Keratinocyte (primary cell): ENCODE data around the gene HSD11B1L. TPM values are rescaled to one million over a fixed set of nuclear protein-coding genes. Genes with fewer than 3 reads are reported as not detected.

ENCODE experiments used
- DNase-seq: peaks from one replicate; pipeline ENCODE4 v3.0.0-alpha.2; 2011; ENCODE audit warnings: low read depth, missing footprints, low spot score
- FAIRE-seq: peaks from 2 replicates; lab custom pipeline; 2011; peaks lifted over from hg19 to GRCh38; lab: Jason Lieb, UNC
- H2AFZ ChIP-seq: 2 replicates; pipeline ENCODE4 v1.6.0; 2012; ENCODE audit warnings: low read length, control low read depth, inconsistent platforms; ENCODE audit not compliant: control insufficient read depth
- H3K27ac ChIP-seq: 2 replicates; pipeline ENCODE4 v1.5.1; 2011; ENCODE audit warnings: low read length; ENCODE audit not compliant: control insufficient read depth, insufficient read depth
- H3K27me3 ChIP-seq: 3 replicates; pipeline ENCODE4 v1.6.0; 2011; ENCODE audit warnings: low read length; ENCODE audit not compliant: control insufficient read depth, insufficient read depth; ENCODE audit errors: extremely low read depth
- H3K36me3 ChIP-seq, 2 experiments: 2 replicates in 1 of 2; 3 replicates in 1 of 2; pipeline ENCODE4 v1.5.1; 2011; ENCODE audit warnings: low read length in 2 of 2, mild to moderate bottlenecking in 1 of 2; ENCODE audit not compliant: control insufficient read depth in 2 of 2, insufficient read depth in 2 of 2; ENCODE audit errors: extremely low read depth in 1 of 2
- H3K4me1 ChIP-seq: 3 replicates; pipeline ENCODE4 v1.5.1; 2011; ENCODE audit warnings: low read length; ENCODE audit not compliant: control insufficient read depth, insufficient read depth; ENCODE audit errors: extremely low read depth
- H3K4me2 ChIP-seq: 3 replicates; pipeline ENCODE4 v1.6.0; 2011; ENCODE audit warnings: low read depth, low read length; ENCODE audit not compliant: control insufficient read depth, insufficient read depth; ENCODE audit errors: extremely low read depth
- H3K4me3 ChIP-seq, 3 experiments: fragments of 200-600 bp in 1 of 3; sonication (generic) in 1 of 3; 2 replicates in 2 of 3; 3 replicates in 1 of 3; pipeline ENCODE4 v1.5.1; 2011 to 2016; ENCODE audit warnings: low read length in 3 of 3, mild to moderate bottlenecking in 3 of 3, control low read depth in 2 of 3, inconsistent platforms in 1 of 3, low read depth in 1 of 3, mixed read lengths in 1 of 3, mixed run types in 1 of 3, moderate library complexity in 1 of 3; ENCODE audit not compliant: control insufficient read depth in 2 of 3, insufficient read depth in 2 of 3; ENCODE audit errors: extremely low read depth in 1 of 3
- H3K79me2 ChIP-seq: 2 replicates; pipeline ENCODE4 v1.6.0; 2012; ENCODE audit warnings: low read length; ENCODE audit not compliant: control insufficient read depth, insufficient read depth
- H3K9ac ChIP-seq: 3 replicates; pipeline ENCODE4 v1.6.0; 2011; ENCODE audit warnings: low read length; ENCODE audit not compliant: control insufficient read depth, insufficient read depth; ENCODE audit errors: extremely low read depth
- H3K9me1 ChIP-seq: 3 replicates; pipeline ENCODE4 v1.6.0; 2011; ENCODE audit warnings: low read length; ENCODE audit not compliant: control insufficient read depth, insufficient read depth; ENCODE audit errors: extremely low read depth
- H3K9me3 ChIP-seq: 2 replicates; pipeline ENCODE4 v1.5.1; 2012; ENCODE audit warnings: low read depth, low read length; ENCODE audit not compliant: control insufficient read depth
- H4K20me1 ChIP-seq: 3 replicates; pipeline ENCODE4 v1.6.0; 2011; ENCODE audit warnings: low read length; ENCODE audit not compliant: control insufficient read depth, insufficient read depth; ENCODE audit errors: extremely low read depth
- CTCF ChIP-seq, 3 experiments: IDR thresholded peaks in 1 of 3; conservative IDR thresholded peaks in 1 of 3; optimal IDR thresholded peaks in 1 of 3; 2 replicates in 2 of 3; 3 replicates in 1 of 3; pipeline versions ENCODE3 to v1.5.1; 2011; ENCODE audit warnings: low read length in 3 of 3, mild to moderate bottlenecking in 3 of 3, moderate library complexity in 2 of 3, control low read depth in 1 of 3, inconsistent platforms in 1 of 3; ENCODE audit not compliant: insufficient read depth in 2 of 3; ENCODE audit errors: extremely low read depth in 1 of 3
- EZH2 ChIP-seq: IDR thresholded peaks from one replicate; pipeline ENCODE4 v1.6.1; 2012; ENCODE audit warnings: inconsistent platforms, mild to moderate bottlenecking, low read length, moderate library complexity
- dilution Hi-C: fragments of 300-500 bp; cut with MboI; formaldehyde crosslinking; loops from one replicate; pipeline ENCODE4 v1.7.0; 2020; ENCODE audit warnings: low sequenced_read_pairs; ENCODE audit not compliant: extremely low pct_ligation_motif_present
- polyA plus RNA-seq, 5 experiments: library from polyadenylated mRNA; depleted of rRNA in 3 of 5; stranded (reverse) in 3 of 5; stranded (forward) in 1 of 5; unstranded in 1 of 5; fragments of >200 nt; gene quantifications; 1 replicate in 1 of 5; 2 replicates in 3 of 5; 3 replicates in 1 of 5; pipeline versions ENCODE4 v1.2.1 to v1.2.3, GENCODE V29; 2011 to 2012; ENCODE audit warnings: missing spikeins in 2 of 5, low read depth in 1 of 5, low replicate concordance in 1 of 5

HSD11B1L gene
- polyA plus RNA-seq, 1 donor (not counting 4 experiments of a cell fraction or from before 2014, with no cell fraction given) = 3.7 TPM

- H3K27ac ChIP-seq = no peak overlapping the region
- no peaks in the 10 kb centered on the region for H3K9me3 ChIP-seq
- H3K36me3 ChIP-seq = peaks cover 44 to 63% of the 10 kb centered on the region in 2 experiments
- H4K20me1 ChIP-seq = no peaks in the 10 kb centered on the region
- no peaks in the 10 kb centered on the region for H3K4me1 ChIP-seq
- DNase-seq = no peak
- TF ChIP-seq EZH2 (no peak), CTCF (optimal IDR thresholded peaks at IDR 0.05 in 1 of 3, IDR thresholded peaks at IDR 0.05 in 1 of 3, conservative IDR thresholded peaks at IDR 0.05 in 1 of 3; ENCODE audit: extremely low read depth in 1 of 3, insufficient read depth in 2 of 3, low read length in 3 of 3) (no peak)
- no peak for FAIRE-seq
- H3K27me3 ChIP-seq = no peaks in the 10 kb centered on the region
- no peak overlapping the region for H3K4me3 ChIP-seq
- no peaks in the 10 kb centered on the region for H3K9me1 ChIP-seq
- peaks cover 3% of the 10 kb centered on the region for H3K79me2 ChIP-seq
- dilution Hi-C loops = no loop called here
- H3K4me2 ChIP-seq = no peak overlapping the region
- H2AFZ ChIP-seq = no peak overlapping the region
- H3K9ac ChIP-seq = no peak overlapping the region
Observed at GRCh38 chr19:5655412-5655811, 25.4 kb upstream of the HSD11B1L start.

- Histone ChIP-seq H3K9me3 (no peaks in the 10 kb centered on the region), H3K4me1 (no peaks in the 10 kb centered on the region), H3K36me3 (peaks cover 43 to 46% of the 10 kb centered on the region in 2 experiments), H3K27ac (no peak overlapping the region), H3K9me1 (no peaks in the 10 kb centered on the region), H3K79me2 (no peaks in the 10 kb centered on the region), H3K4me2 (no peak overlapping the region), H3K27me3 (no peaks in the 10 kb centered on the region), H2AFZ (no peak overlapping the region), H4K20me1 (no peaks in the 10 kb centered on the region), H3K9ac (no peak overlapping the region), H3K4me3 (no peak overlapping the region)
- no peak for FAIRE-seq
- no peak for DNase-seq
- TF ChIP-seq CTCF (optimal IDR thresholded peaks at IDR 0.05 in 1 of 3, IDR thresholded peaks at IDR 0.05 in 1 of 3, conservative IDR thresholded peaks at IDR 0.05 in 1 of 3; ENCODE audit: extremely low read depth in 1 of 3, insufficient read depth in 2 of 3, low read length in 3 of 3) = no peak
- TF ChIP-seq EZH2 = no peak
- dilution Hi-C loops = no loop called here
Observed at GRCh38 chr19:5661483-5661882, 19.3 kb upstream of the HSD11B1L start.
